Type B pancreatic cell (in vitro differentiated cells): Measurements from ENCODE around the gene GPX8. TPM values are rescaled to one million over a fixed set of nuclear protein-coding genes. Genes with fewer than 3 reads are reported as not detected.
A peak's percentile ranks its signal among the peaks of the same experiment; 100 is the strongest.

ENCODE experiments used
- DNase-seq: peaks from one replicate; pipeline ENCODE4 v3.0.0; 2021; ENCODE audit warnings: mixed read lengths; ENCODE audit not compliant: unreplicated experiment; ENCODE audit errors: extremely low spot score
- H3K27ac Mint-ChIP-seq: 2 replicates; pipeline ENCODE4 v1.8.0; 2021; ENCODE audit warnings: mild to moderate bottlenecking, mixed read lengths
- H3K27me3 Mint-ChIP-seq: 2 replicates; pipeline ENCODE4 v1.8.0; 2021; ENCODE audit warnings: mixed read lengths
- H3K36me3 Mint-ChIP-seq: 2 replicates; pipeline ENCODE4 v1.8.0; 2021; ENCODE audit warnings: mixed read lengths
- H3K4me1 Mint-ChIP-seq: one replicate; pipeline ENCODE4 v1.8.0; 2021; ENCODE audit warnings: mixed read lengths; ENCODE audit not compliant: unreplicated experiment
- H3K4me3 Mint-ChIP-seq: 2 replicates; pipeline ENCODE4 v1.8.0; 2021; ENCODE audit warnings: mild to moderate bottlenecking, mixed read lengths
- H3K9me3 Mint-ChIP-seq: 2 replicates; pipeline ENCODE4 v1.8.0; 2021; ENCODE audit warnings: mixed read lengths
- total RNA-seq: library from RNA; stranded (reverse); gene quantifications from 2 replicates; pipeline ENCODE4 v1.2.1, GENCODE V29; 2021; ENCODE audit warnings: low replicate concordance
- TF ChIP-seq, protein P1 (sequence below): fragments of 200-600 bp; sonication (generic); conservative IDR thresholded peaks from 2 replicates; pipeline ENCODE4 v1.5.0; 2021; ENCODE audit warnings: antibody characterized with exemption, mild to moderate bottlenecking

The GPX8 gene
- total RNA-seq, 1 donor from 2014 or later: 58.6 TPM

DNA sequence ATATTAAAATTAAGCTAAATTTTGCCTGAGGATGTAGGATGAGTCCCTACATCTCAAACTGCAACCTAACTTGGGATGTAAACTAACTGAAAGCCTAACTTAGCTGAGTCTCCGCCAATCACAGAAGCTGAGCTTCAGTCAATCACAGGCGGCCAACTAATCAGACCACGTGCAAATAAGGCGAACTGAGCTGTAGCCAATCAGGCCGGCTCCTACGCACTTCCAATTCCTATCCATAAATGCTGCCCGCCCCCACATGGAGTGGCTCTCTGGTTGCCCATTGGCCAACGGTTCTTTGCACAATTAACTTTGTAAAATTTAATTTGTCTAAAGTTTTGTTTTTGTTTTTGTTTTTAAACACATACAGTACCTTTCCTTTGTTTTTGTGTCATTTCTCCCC is 13.9 kb upstream of the GPX8 start:
- Mint-ChIP-seq H3K9me3 (no peaks in the 10 kb centered on the region), H3K27me3 (peaks cover 32% of the 10 kb centered on the region), H3K36me3 (no peaks in the 10 kb centered on the region), H3K4me1 (peaks cover 7% of the 10 kb centered on the region), H3K27ac (no peak overlapping the region), H3K4me3 (no peak overlapping the region)
- TF ChIP-seq, protein P1, sequence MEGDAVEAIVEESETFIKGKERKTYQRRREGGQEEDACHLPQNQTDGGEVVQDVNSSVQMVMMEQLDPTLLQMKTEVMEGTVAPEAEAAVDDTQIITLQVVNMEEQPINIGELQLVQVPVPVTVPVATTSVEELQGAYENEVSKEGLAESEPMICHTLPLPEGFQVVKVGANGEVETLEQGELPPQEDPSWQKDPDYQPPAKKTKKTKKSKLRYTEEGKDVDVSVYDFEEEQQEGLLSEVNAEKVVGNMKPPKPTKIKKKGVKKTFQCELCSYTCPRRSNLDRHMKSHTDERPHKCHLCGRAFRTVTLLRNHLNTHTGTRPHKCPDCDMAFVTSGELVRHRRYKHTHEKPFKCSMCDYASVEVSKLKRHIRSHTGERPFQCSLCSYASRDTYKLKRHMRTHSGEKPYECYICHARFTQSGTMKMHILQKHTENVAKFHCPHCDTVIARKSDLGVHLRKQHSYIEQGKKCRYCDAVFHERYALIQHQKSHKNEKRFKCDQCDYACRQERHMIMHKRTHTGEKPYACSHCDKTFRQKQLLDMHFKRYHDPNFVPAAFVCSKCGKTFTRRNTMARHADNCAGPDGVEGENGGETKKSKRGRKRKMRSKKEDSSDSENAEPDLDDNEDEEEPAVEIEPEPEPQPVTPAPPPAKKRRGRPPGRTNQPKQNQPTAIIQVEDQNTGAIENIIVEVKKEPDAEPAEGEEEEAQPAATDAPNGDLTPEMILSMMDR: no peak
- DNase-seq: no peak

DNA sequence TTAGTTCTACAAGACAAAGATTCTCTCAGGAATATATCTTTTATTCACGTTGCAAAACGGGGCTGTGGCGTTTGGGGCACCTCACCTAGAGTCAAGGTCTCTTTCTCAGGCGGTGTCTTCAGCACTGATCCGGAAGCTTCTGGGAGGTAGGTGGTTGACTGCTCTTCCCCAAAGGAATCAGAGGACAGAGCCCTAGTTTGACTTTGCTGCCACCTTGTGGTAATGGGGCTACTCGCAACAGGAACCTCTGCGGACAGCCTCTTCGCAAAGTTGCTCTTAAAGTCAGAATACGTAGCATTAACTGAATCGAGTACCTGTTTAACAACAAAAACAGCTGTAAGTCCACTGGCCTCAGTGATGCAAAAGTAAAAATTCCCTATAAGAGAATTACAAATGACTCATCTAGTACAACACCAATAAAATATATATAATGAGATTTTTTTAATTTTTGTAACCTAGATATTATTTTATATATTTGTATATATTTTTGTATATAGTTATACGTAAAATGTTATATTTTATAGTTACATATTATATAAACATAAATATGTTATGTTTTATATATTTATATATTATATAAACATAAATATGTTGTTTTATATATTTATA is 13.3 kb upstream of the GPX8 start:
- Mint-ChIP-seq H3K4me1 (peaks cover 4% of the 10 kb centered on the region), H3K4me3 (no peak overlapping the region), H3K36me3 (no peaks in the 10 kb centered on the region), H3K9me3 (no peaks in the 10 kb centered on the region), H3K27ac (no peak overlapping the region), H3K27me3 (peaks cover 32% of the 10 kb centered on the region)
- DNase-seq: peak; percentile 83
- TF ChIP-seq, protein P1: peak; percentile 97

DNA sequence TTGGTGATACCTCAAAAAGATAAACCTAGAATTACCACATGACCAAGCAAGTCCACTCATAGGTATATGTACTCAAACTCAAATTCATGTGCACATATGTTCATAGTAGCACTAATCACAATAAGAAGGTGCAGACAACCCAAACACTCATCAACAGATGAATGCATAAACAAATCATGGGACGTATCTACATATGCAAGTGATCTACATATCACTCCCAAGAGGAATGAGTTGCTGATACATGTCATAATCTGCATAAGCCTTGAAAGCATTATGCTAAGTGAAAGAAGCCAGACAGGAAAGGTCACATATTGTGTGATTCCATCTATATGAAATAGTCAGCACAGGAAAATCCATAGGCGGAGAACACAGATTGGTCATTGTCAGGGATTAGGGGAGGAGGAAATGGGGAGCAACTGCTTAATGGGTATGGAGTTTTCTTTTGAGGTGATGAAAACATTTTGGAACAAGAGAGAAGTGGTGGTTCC is 10.6 kb upstream of the GPX8 start:
- Mint-ChIP-seq H3K27ac (no peak overlapping the region), H3K4me3 (no peak overlapping the region), H3K36me3 (no peaks in the 10 kb centered on the region), H3K9me3 (no peaks in the 10 kb centered on the region), H3K4me1 (peaks cover 4% of the 10 kb centered on the region), H3K27me3 (peaks cover 35% of the 10 kb centered on the region)
- DNase-seq: no peak
- TF ChIP-seq, protein P1: no peak

DNA sequence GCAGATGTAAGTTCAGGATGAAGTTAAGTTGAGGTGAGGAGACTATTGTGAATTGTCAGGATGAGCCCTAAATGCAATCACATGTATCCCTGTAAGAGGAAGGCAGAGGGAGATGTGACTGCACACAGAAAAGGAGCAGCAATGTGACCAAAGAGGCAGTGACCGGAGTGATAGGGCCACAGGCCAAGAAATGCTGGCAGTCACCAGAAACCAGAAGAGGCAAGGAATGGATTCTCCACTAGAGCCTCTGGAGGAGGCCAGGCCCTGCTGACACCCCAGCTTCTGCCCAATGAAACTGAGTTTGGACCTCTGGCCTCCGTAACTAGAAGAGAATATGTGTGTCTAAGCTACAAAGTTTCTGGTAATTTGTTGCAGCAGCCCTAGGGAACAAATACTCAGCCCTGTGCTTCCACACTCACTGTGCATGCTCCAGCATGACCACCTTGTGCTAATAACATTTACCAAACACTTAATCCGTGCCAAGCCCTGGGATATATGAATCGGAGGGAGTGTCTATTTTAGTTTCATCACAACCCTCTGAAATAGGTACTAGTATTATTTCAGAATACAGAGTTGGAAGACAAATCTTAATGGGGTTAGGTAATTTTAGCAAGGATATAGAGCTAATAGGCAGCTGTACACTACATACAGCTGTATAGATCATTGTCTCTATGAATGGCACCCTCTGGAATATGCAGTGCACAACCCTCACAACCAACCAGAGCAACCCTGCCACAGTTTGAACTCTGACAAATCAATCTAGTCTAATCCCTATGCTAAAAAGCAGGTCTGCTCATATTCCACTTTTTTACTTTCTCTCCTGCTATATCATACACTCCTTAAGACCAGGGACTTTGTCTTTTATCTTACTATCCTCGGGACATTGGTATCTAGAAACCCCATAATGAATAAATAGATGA is 7.8 kb upstream of the GPX8 start:
- TF ChIP-seq, protein P1: no peak
- no peak for DNase-seq
- H3K27ac Mint-ChIP-seq: no peak overlapping the region
- peaks cover 4% of the 10 kb centered on the region for H3K9me3 Mint-ChIP-seq
- no peaks in the 10 kb centered on the region for H3K36me3 Mint-ChIP-seq
- peaks cover 37% of the 10 kb centered on the region for H3K27me3 Mint-ChIP-seq
- H3K4me3 Mint-ChIP-seq: no peak overlapping the region
- no peaks in the 10 kb centered on the region for H3K4me1 Mint-ChIP-seq

DNA sequence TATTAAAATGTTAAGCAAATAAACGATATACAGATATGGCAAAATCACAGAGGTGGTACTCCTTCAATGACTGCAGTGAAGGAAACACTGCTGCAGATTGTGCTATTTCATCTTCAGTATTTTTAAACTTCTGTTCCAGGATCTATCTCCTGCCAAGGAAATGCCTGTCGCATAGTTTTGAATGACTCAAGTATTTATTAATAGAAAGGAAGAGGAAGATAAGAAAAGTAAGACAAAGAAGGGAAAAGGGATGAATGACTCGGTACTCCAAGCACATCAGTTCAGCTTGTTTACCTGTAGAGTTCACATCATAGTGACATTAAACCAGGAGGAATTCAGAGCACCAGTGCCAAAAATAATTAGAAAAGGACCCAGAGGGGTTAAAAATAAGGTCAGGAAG is 5.1 kb upstream of the GPX8 start:
- Mint-ChIP-seq H3K27me3 (peaks cover 33% of the 10 kb centered on the region), H3K9me3 (peaks cover 4% of the 10 kb centered on the region)

More for the DNA sequence above, 5.1 kb upstream of the GPX8 start:
- DNase-seq: no peak
- no peaks in the 10 kb centered on the region for H3K4me1 Mint-ChIP-seq
- H3K4me3 Mint-ChIP-seq: no peak overlapping the region
- H3K27ac Mint-ChIP-seq: no peak overlapping the region
- TF ChIP-seq, protein P1: no peak
- no peaks in the 10 kb centered on the region for H3K36me3 Mint-ChIP-seq
